WERI-Rb-1 (cell line): ENCODE results near the gene ZNF282.
"Not testable (repeated sequence)": the region's sequence is repeated elsewhere in the genome, so short reads cannot be mapped to it uniquely, and the experiment has no call there.

Source experiments
- DNase-seq: peaks from one replicate; pipeline ENCODE4 v3.0.0-alpha.2; 2020
- H3K27ac ChIP-seq: fragments of 250-450 bp; sonication (Bioruptor Pico); 2 replicates; pipeline ENCODE4 v1.5.1; 2020; ENCODE audit warnings: mild to moderate bottlenecking, moderate library complexity
- H3K27me3 ChIP-seq: fragments of 250-450 bp; sonication (Bioruptor Pico); 2 replicates; pipeline ENCODE4 v1.5.1; 2021; ENCODE audit warnings: mild to moderate bottlenecking, low read depth, moderate library complexity; ENCODE audit not compliant: insufficient read depth, severe bottlenecking
- H3K36me3 ChIP-seq: fragments of 250-450 bp; sonication (Bioruptor Pico); 2 replicates; pipeline ENCODE4 v1.5.1; 2020; ENCODE audit warnings: mild to moderate bottlenecking, moderate library complexity
- H3K4me3 ChIP-seq: 2 replicates; pipeline ENCODE4 v1.5.1; 2011; ENCODE audit warnings: low read depth, mild to moderate bottlenecking, control low read depth, low read length
- H3K9me3 ChIP-seq: fragments of 250-450 bp; sonication (Bioruptor Pico); 2 replicates; pipeline ENCODE4 v1.5.1; 2021; ENCODE audit warnings: mild to moderate bottlenecking, moderate library complexity; ENCODE audit not compliant: severe bottlenecking
- CTCF ChIP-seq: IDR thresholded peaks from 2 replicates; pipeline ENCODE4 v1.5.1; 2011; ENCODE audit warnings: low read depth, mild to moderate bottlenecking, control low read depth, inconsistent platforms, low read length

The ZNF282 gene

GRCh38 chr7:149256568-149256967, 61.2 kb downstream of the ZNF282 start:
- Histone ChIP-seq H3K27ac (no peak overlapping the region), H3K4me3 (no peak overlapping the region), H3K9me3 (no peaks in the 10 kb centered on the region), H3K36me3 (peaks cover 36% of the 10 kb centered on the region), H3K27me3 (no peaks in the 10 kb centered on the region)
- no peak for DNase-seq
- TF ChIP-seq CTCF: no peak

GRCh38 chr7:149257146-149257545, 61.8 kb downstream of the ZNF282 start:
- Histone ChIP-seq H3K36me3 (peaks cover 32% of the 10 kb centered on the region), H3K27ac (no peak overlapping the region), H3K9me3 (no peaks in the 10 kb centered on the region), H3K27me3 (no peaks in the 10 kb centered on the region), H3K4me3 (no peak overlapping the region)
- no peak for TF ChIP-seq CTCF
- no peak for DNase-seq

- Histone ChIP-seq H3K27me3 (no peaks in the 10 kb centered on the region), H3K9me3 (no peaks in the 10 kb centered on the region), H3K27ac (peak overlapping the region; percentile 57), H3K36me3 (peaks cover 6% of the 10 kb centered on the region; the same call in 1 of the 2 replicates), H3K4me3 (peak overlapping the region; percentile 63)
- TF ChIP-seq CTCF: no peak
- DNase-seq: no peak
These were observed 66.0 kb downstream of the ZNF282 start for GRCh38 chr7:149261316-149261828.

- DNase-seq: peak; percentile 83
- Histone ChIP-seq H3K27me3 (no peaks in the 10 kb centered on the region), H3K9me3 (no peaks in the 10 kb centered on the region), H3K36me3 (peaks cover 10% of the 10 kb centered on the region; the same call in 1 of the 2 replicates), H3K4me3 (peak within 1 kb of the TSS; percentile 63), H3K27ac (peak within 1 kb of the TSS; percentile 57)
- TF ChIP-seq CTCF: peak; percentile 79
These were observed 66.7 kb downstream of the ZNF282 start, which contains the start of gene ZNF783 for GRCh38 chr7:149261829-149262617. Gene ZNF783 (plus strand): TSS chr7:149262196. CDS start chr7:149262334, 138 bp downstream.

GRCh38 chr7:149266451-149266850, 71.1 kb downstream of the ZNF282 start:
- no peak for TF ChIP-seq CTCF
- Histone ChIP-seq H3K36me3 (peaks cover 25% of the 10 kb centered on the region), H3K4me3 (no peak overlapping the region), H3K27me3 (no peaks in the 10 kb centered on the region), H3K27ac (no peak overlapping the region), H3K9me3 (no peaks in the 10 kb centered on the region)
- no peak for DNase-seq

GRCh38 chr7:149267733-149268132, 72.4 kb downstream of the ZNF282 start:
- Histone ChIP-seq H3K27ac (no peak overlapping the region), H3K9me3 (no peaks in the 10 kb centered on the region), H3K27me3 (no peaks in the 10 kb centered on the region), H3K4me3 (no peak overlapping the region), H3K36me3 (peaks cover 25% of the 10 kb centered on the region)
- no peak for DNase-seq
- no peak for TF ChIP-seq CTCF

GRCh38 chr7:149274424-149274823, 79.1 kb downstream of the ZNF282 start:
- not testable (repeated sequence) for DNase-seq, H3K9me3 ChIP-seq, H3K4me3 ChIP-seq, H3K27ac ChIP-seq, H3K27me3 ChIP-seq
- peaks cover 15% of the 10 kb centered on the region for H3K36me3 ChIP-seq
